ENCODE data around the gene ELOVL5.

DNA sequence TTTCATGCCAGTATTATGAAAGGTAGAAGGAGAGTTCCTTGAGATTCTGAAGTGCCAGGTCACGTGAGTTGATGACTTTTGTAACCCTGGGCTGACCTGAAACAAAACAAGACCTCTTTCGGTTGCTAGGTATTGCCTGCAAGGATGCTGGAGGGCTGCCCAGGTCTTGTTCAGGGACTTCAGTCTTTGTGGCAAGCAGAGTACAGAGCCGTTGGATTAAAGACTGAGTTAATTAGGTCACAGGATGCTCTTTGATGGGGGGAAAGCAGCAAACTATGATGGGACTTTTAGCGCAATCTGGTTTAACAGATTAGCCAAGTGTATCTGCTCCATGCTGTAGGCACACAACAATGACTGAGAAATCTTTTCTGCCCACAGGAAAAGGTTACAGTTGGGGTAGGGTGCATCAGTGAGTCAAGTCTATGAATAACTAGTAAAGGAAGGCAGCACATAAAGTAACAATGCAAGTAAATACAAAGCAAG is 12.8 kb upstream of the ELOVL5 start:
- TF ChIP-seq, protein P1, sequence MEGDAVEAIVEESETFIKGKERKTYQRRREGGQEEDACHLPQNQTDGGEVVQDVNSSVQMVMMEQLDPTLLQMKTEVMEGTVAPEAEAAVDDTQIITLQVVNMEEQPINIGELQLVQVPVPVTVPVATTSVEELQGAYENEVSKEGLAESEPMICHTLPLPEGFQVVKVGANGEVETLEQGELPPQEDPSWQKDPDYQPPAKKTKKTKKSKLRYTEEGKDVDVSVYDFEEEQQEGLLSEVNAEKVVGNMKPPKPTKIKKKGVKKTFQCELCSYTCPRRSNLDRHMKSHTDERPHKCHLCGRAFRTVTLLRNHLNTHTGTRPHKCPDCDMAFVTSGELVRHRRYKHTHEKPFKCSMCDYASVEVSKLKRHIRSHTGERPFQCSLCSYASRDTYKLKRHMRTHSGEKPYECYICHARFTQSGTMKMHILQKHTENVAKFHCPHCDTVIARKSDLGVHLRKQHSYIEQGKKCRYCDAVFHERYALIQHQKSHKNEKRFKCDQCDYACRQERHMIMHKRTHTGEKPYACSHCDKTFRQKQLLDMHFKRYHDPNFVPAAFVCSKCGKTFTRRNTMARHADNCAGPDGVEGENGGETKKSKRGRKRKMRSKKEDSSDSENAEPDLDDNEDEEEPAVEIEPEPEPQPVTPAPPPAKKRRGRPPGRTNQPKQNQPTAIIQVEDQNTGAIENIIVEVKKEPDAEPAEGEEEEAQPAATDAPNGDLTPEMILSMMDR (IDR thresholded peaks at IDR 0.05), result no peak
- no peak for TF ChIP-seq POLR2A (IDR thresholded peaks at IDR 0.05)

Data from thyroid gland (tissue), 4 donors.